Measurements from ENCODE around the gene ADORA2B. TPM values are rescaled to one million over a fixed set of nuclear protein-coding genes. Genes with fewer than 3 reads are reported as not detected.
"Not testable (repeated sequence)": the region's sequence is repeated elsewhere in the genome, so short reads cannot be mapped to it uniquely, and the experiment has no call there.

The ADORA2B gene
- total RNA-seq, 1 donor from 2014 or later, result 6.4 TPM

DNA sequence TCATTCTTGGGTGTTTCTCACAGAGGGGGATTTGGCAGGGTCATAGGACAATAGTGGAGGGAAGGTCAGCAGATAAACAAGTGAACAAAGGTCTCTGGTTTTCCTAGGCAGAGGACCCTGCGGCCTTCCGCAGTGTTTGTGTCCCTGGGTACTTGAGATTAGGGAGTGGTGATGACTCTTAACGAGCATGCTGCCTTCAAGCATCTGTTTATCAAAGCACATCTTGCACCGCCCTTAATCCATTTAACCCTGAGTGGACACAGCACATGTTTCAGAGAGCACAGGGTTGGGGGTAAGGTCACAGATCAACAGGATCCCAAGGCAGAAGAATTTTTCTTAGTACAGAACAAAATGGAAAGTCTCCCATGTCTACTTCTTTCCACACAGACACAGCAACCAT, 34.1 kb downstream of the ADORA2B start:
- not testable (repeated sequence) for DNase-seq (ENCODE audit: low read depth in 2 of 2)

DNA sequence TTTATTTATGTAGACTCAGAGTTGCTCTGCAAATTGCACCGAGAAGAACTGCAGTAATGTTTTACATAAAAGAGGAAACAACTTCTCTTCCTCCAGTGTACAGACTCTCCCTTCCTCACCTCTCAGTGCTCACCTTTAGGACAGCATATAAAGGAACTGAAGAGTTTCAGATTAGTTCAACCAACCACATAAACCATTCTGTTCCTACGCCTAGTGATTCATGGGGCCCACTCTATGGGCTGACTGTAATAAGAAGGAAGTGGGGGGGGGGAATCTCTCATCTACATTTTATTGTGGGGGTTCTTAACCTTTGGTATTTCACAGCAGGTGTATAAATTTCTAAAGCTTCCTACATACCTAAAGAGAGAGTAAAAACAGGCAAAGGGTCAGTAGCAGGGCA, 36.3 kb downstream of the ADORA2B start:
- DNase-seq (ENCODE audit: low read depth in 2 of 2), result no peak

DNA sequence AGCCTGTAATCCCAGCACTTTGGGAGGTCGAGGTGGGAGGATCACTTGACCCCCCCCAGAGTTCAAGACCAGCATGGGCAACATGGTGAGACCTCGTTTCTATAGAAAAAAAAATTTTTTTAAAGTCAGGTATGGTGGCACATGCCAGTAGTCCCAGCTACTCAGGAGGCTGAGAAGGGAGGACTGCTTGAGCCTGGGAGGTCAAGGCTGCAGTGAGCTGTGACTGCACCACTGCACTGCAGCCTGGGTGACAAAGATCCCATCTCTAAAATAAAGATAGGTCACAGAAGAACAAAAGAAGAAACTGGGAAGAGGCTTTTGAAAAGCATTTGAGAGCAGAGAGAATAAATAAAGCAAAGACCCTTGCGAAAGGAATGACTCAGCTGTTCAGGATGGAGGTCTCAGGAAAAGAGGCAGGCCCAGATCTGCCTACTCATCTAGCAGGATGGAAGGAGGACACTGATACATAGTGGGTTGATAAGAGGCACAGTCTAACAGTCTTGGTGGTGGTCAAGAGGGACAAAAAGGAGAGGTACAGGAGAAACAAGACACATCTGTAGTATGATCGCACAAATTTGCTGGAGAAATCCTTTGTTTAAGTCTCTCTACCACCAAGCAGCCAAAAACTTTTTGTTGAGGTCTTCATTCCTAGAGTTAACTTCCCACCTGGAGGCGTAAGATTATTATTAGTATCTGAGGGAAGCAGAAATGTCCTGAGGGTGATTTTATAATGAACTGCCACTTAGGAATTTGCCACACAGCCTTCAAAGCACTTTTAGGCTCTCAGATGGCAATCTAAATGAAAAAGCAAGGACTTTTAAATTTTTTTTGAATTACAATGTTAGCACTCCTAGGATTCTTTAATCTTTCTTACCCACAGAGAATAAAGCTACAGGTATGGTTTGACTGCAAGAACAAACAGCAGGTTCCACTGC, 37.0 kb downstream of the ADORA2B start:
- DNase-seq (ENCODE audit: low read depth in 2 of 2), result no peak

DNA sequence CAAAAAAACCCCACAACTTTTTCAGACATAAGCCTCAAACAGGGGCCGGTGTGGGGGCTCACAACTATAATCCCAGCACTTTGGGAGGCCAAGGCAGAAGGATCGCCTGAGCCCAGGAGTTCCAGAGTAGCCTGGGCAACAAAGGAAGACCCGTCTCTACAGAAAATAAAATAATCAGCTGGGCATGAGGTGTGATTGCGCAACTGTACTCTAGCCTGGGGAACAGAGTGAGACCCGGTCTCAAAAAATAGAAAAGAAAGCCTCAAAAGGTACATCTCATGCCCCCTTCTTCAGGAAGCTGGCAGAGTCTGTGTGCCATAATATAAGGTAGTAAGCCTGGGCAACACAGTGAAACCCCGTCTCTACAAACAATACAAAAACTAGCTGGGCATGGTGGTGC, 51.4 kb downstream of the ADORA2B start:
- DNase-seq (ENCODE audit: low read depth in 2 of 2), result no peak

DNA sequence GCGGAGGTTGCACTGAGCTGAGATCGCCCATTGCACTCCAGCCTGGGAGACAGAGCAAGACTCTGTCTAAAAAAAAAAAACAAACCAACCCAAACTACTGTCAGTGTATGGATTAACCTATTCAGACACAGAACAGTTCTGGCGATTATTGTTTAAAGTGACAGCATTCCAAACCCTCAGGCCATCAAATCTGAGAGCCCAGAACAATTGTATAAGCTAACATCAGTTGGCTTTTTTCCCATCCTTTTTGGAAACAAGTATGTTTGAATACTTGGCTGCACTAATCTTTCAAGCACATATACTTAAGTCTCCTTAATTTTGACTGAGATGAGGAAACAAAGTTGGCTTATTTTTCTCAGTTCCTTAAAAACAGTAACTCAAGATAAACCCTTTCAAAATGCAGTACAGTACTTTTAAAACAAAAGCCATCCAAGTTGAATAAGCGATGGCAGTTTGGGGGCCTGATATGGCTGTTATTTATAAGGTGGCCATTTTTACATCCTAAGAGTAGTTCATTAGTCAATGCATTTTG, 53.2 kb downstream of the ADORA2B start:
- DNase-seq (ENCODE audit: low read depth in 2 of 2), result no peak

DNA sequence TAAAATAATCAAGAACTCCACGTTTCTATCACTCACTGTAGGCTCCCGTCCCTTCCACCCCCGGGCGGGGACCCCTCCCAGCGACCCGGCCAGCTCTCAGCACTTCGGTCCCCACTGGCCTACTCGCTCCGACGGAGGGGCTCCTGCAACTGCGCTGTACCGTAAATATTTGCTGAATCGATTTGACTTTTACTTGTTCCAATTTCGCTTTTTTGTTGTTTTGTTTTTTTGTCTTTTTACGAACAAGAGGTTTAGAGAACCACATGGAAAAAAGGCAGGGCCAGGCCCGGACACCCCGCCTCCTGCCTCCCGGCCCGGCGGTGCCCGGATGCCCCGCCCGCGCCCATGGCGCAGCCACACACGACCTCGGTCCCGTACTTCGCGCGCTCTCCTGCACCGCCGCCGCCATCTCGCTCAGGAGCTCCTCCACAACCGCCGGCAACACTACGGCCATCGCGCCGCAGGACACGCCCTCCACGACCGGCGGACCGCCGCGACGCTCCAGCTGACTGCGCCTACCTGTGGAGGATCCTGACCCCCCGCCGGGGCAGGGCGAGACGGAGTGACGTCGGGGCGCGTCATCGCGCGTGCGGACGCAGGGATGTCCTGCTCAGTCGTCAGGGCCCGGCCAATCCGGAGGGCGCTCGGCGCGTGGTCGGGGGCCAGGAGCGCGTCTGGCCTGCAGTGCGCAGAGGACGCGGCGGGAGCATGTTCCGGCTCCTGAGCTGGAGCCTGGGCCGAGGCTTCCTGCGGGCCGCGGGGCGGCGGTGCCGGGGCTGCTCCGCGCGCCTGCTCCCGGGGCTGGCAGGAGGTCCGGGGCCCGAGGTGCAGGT, 54.4 kb downstream of the ADORA2B start, which contains the start of the genes TTC19 and ZSWIM7:
Gene TTC19, plus strand, starts transcription at position 684 of the 833 bp plus-strand sequence. Its CDS starts 25 bp downstream, at position 709.
Gene ZSWIM7, minus strand, starts transcription at position 564 of the 833 bp plus-strand sequence. Its CDS starts 110 bp downstream, at position 454.
- peak; percentile 91 to 97 for DNase-seq (ENCODE audit: low read depth in 2 of 2)

DNA sequence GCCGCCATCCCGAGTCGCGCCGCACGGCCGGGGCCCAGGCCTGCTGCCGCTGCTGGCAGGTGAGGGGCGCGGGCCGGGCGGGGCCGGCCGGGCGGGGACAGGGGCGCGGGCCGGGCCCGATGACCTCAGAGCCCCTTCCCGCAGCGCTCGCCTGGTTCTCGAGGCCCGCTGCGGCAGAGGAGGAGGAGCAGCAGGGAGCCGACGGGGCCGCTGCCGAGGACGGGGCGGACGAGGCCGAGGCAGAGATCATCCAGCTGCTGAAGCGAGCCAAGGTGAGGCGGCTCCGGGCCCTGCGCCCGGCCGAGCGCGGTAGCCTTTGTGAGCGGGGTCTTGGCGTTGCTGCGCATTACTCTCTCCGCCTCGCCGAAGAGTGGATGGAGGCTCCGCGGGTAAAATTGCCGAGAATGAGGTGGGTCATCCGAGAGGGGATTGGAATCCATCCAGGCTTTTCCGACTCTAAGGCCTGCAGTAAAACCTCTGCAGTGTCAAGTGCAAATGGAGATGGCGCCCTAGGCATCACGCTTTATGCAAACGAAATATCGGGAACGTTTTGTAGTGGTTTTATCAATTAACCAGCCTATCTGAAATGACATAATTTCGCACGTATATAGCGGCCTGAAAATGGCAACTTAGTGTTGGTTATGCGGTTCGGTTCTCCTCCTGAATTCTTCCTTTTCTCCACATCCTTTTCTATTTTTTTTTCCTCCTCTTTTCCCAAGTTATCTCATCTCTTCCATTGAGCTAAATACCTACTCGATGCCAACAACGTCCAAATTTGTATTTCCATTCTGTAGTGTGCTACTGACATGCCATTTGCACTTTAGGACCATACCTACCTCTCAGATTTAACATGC, 55.3 kb downstream of the ADORA2B start:
- peak in 1 of 2 donors; percentile 53 for DNase-seq (ENCODE audit: low read depth in 2 of 2)

DNA sequence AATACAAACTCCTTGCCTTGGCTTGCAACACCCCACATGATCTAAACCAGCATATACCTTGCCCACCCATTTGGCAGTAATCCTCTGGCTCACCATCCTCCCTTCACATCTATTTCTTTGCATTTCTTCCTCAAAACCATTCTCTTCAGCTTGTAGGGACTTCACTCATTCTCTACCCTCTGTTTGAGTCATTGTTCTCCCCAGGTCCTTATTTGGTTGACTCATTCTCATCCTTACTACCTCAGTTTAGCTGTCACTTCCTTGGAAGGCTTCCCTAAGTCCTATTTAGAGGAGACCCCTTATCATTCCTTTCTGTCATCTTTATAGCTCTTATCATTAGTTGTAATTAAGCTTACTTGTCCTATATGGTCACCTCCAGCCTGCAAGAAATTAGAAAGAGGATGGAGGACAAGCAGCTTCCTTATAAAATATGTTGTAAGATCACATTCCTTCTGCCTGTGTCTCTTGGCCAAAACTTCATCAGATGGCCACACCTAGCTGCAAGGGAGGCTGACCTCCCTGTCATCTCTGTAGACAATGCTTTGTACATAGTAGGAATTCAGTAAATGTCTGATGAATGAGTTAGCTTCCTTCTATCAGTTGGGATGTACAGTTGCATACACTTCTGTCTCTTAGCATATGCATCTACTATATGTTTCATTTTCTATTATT, 56.4 kb downstream of the ADORA2B start:
- no peak for DNase-seq (ENCODE audit: low read depth in 2 of 2)

DNA sequence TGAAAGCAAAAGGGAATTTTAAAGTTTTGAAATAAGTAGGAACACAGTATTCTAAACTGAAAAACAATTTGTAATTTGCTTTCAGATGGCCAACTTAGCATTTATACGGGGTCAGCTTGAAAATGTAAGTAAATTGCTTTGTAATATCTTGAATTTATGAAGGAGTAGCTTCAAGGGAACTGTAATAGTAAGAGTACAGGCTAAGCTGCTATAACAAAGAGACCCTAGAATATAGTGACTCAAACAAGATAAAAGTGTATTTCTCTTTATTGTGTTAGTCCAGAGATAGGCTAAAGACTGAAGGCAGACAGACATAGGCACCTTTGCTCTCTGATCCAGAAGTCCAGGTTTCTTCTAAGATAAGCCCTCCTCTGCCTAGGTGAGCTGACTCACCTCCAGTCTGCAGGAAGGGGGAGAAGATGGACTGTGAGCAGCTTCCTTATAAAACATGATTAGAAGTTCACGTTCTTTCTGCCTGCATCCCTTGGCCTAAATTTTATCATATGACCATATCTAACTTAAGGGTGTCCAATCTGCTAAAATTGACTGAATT, 57.9 kb downstream of the ADORA2B start:
- DNase-seq (ENCODE audit: low read depth in 2 of 2), result no peak

DNA sequence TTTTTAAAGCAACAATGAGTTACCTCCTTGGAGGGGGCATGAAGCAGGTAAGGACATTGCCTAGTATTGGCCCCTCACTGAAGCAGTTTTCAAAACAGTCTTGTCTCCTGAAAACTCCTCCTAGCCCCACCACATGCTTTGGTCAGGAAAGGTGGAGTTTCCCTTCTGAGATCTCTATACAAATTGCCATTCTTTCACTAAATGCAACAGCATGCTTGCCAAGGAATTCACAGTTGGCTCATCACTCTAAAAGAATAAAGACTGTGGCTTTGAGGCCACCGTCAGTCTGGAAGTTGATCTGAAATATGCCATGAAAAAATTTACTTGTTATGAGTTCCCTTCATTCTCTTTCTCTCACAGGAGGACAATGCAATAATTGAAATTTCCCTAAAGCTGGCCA, 58.9 kb downstream of the ADORA2B start:
- DNase-seq (ENCODE audit: low read depth in 2 of 2), result peak in 1 of 2 donors; percentile 64

DNA sequence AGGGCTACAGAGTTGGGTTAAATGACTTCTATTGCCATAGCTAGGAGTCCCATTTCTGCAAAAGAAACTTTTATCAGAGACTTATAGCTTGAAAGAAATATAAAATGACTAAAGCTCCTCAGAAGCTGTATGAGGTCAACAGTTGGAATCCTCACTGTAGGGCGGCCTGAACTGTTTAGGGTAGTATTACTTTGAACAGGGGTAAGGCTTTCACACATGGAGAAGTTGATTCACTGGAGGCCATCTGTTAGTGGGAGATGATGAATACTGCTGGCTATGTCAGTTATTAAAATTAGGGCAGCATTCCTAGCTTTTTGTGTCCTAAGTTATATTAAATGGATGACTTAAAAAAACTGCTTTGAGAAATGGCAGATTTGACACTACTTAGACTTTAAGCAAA, 60.7 kb downstream of the ADORA2B start:
- no peak for DNase-seq (ENCODE audit: low read depth in 2 of 2)

DNA sequence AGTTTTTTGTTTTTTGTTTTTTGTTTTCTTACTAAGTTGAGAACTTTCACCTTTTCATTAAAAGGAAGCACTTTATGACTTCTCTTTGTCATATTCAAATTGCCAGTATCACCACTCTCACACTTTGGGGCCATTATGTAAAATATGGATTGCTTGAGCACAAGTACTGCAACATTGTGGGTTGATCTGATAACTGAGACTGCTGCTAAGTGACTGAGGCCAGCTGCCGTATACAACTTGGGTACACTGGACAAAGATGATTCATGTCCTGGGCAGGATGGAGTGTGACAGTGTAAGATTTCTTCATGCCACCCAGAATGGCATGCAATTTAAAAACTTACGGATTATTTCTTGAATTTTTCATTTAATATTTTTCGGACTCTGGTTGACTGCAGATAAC, 62.5 kb downstream of the ADORA2B start:
- DNase-seq (ENCODE audit: low read depth in 2 of 2), result no peak

DNA sequence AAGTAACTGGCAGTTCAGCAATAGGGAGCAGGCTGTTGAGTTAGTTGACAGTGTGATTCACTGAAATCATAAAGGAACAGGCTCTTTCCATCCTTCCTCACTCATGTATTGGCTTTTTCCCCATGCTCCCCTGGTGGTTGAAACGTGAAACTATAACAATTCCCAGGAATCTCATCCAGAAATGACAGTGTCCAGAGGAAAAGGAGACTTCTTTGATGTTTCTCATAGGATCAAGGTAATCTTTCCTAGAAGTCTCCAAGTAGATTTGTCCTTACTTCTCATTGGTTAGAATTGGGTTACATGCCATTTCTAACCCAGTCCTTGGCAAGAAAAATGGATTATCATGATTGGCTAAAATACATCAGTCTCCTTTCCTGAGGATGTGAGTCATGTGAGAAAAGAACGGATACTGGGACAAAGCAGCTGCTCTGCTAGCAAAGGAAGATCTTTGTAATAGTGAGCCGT, 69.0 kb downstream of the ADORA2B start:
- peak; percentile 48 to 92 for DNase-seq (ENCODE audit: low read depth in 2 of 2)

DNA sequence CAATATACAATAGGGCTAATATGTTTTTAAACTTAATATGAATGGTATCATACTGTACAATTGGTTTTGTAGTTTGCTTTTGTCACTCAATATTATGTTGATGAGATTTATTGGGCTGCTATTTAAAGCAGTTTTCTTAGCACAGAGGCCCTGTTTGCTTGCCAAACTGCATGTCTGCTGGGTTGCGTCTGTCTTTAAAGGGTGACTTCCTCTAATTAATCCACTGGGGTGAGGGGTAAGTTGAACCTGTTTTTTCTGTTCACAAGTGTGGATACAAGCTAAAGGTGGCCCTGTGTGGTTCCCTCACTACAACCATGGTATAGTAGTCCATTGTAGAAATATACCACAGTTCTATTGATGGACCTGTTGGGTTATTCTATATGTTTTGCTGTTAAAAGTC, 74.4 kb downstream of the ADORA2B start:
- no peak for DNase-seq (ENCODE audit: low read depth in 2 of 2)

DNA sequence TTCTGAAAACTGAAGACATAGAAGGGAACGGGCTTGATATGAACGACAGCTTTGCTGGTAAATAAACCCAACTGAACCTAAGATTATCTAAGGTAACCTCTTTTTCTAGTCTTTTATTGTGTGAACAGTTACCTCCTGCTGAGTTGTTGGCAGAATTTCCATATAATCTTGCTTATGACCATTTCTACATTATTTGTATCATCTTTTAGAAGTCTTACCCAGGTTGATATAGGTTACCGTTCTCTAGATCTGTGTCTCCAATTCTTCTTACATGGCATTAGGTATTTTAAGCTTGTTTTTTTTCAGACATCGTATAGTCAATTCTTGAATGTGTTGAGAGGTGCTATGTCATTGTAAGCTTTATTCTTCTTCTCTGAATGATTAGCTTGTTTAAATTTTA, 79.0 kb downstream of the ADORA2B start:
- no peak for DNase-seq (ENCODE audit: low read depth in 2 of 2)

DNA sequence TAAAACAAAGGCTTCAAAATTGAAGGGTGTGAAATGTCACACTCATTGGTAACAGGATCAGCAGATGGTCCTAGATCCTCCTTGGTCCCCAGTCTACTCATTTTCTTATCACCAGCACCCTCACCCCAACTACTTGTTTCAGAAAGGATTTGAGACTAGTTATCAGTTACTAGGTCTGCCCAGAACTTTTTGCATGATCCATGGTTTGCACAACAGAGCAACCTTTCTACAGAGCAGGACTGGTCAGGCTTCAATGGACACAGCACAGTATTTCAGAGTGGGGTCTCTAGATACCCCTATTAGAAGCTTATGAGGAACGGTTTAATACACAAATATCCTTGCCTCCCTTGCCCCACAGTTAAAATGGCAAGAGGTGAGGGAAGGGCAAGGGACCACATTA, 80.3 kb downstream of the ADORA2B start:
- no peak for DNase-seq (ENCODE audit: low read depth in 2 of 2)

Data from dermis microvascular lymphatic vessel endothelial cell (primary cell).